ENCODE results near the gene SAP30. TPM values are rescaled to one million over a fixed set of nuclear protein-coding genes. Genes with fewer than 3 reads are reported as not detected.

SAP30 gene
- total RNA-seq, 1 donor from 2014 or later: 24.1 TPM

Other genes with a start within 250 kb of the SAP30 start
- gene GALNT7, start 202.1 kb upstream of the SAP30 start, total RNA-seq (ENCODE audit: unreplicated experiment): 17.9 TPM
- gene HMGB2, start 36.6 kb upstream of the SAP30 start, total RNA-seq (ENCODE audit: unreplicated experiment): 66.9 TPM
- not detected for gene SCRG1, start 28.2 kb downstream of the SAP30 start, total RNA-seq (ENCODE audit: unreplicated experiment)
- gene HAND2, start 159.3 kb downstream of the SAP30 start, total RNA-seq (ENCODE audit: unreplicated experiment): not detected